NCI-H2227 treated with DMSO at 0.1 percent for 48 hours (cell line): Measurements from ENCODE around the gene ATP1A4.

Experiments
- DNase-seq: peaks from one replicate; lab custom pipeline; 2025; lab: John Stamatoyannopoulos, UW

The ATP1A4 gene

DNA sequence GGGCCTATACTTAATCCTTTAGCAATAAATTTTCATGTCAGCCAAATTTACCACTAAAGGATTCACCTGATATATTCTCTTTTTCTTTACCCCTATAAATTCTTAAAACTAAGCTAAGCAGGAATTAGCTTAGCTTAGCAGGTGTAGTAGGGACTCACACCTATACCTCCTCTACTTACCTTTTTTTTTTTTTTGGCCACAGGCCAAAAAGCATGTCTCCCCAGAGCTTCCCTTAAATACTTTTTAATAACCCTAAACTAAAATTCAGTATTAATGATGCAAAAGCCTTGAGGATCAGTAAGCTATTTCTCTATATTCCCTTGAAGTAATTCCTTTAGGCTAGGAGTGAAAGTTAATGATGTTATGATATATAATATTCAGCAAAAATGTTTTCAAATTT lies 77.0 kb downstream of the ATP1A4 start:
- no peak for DNase-seq

DNA sequence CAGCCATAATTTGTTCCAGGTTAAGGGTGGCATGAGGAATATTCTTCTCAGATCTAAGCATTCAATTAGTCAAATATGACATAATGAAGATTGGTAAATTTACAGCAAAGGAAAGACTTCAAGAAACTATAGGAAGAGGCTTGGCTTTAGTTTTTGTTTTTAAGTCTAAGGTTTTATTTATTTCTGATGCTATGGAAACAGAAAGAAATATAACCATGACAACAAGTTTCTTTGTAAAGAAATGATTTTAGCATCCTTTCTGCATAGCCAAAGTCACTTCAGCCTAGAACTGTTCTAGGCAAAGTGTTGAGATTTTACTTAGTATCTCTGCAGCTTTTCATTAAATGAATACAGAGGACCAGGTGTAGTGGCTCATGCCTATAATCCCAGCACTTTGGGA lies 81.5 kb downstream of the ATP1A4 start:
- DNase-seq = no peak
